Brain microvascular endothelial cell (primary cell): Measurements from ENCODE around the gene FAM83D.

Experiments
- DNase-seq: peaks from one replicate; pipeline ENCODE4 v3.0.0-alpha.2; 2020
- H3K27ac ChIP-seq: fragments of 250-450 bp; sonication (Bioruptor Pico); 2 replicates; pipeline ENCODE4 v1.5.1; 2020; ENCODE audit warnings: mild to moderate bottlenecking, moderate library complexity
- H3K27me3 ChIP-seq: fragments of 250-450 bp; sonication (Bioruptor Pico); replicated peaks from 2 replicates; pipeline ENCODE4 v1.5.1; 2020; ENCODE audit warnings: mild to moderate bottlenecking
- H3K36me3 ChIP-seq: fragments of 250-450 bp; sonication (Bioruptor Pico); replicated peaks from 2 replicates; pipeline ENCODE4 v1.5.1; 2020; ENCODE audit warnings: mild to moderate bottlenecking
- H3K4me3 ChIP-seq: 2 replicates; pipeline ENCODE4 v1.5.1; 2011; ENCODE audit warnings: low read depth, mild to moderate bottlenecking, control low read depth, low read length, moderate library complexity
- CTCF ChIP-seq: IDR thresholded peaks from 2 replicates; pipeline ENCODE4 v1.5.1; 2011; ENCODE audit warnings: low read depth, mild to moderate bottlenecking, moderate library complexity, low read length, control low read depth, inconsistent platforms; ENCODE audit errors: missing control alignments
- in situ Hi-C: cut with HindIII; loops from 2 replicates; pipeline ENCODE4 v1.10.0; 2017; ENCODE audit warnings: low sequenced_read_pairs, low pct_ligation_motif_present

The FAM83D gene

DNA sequence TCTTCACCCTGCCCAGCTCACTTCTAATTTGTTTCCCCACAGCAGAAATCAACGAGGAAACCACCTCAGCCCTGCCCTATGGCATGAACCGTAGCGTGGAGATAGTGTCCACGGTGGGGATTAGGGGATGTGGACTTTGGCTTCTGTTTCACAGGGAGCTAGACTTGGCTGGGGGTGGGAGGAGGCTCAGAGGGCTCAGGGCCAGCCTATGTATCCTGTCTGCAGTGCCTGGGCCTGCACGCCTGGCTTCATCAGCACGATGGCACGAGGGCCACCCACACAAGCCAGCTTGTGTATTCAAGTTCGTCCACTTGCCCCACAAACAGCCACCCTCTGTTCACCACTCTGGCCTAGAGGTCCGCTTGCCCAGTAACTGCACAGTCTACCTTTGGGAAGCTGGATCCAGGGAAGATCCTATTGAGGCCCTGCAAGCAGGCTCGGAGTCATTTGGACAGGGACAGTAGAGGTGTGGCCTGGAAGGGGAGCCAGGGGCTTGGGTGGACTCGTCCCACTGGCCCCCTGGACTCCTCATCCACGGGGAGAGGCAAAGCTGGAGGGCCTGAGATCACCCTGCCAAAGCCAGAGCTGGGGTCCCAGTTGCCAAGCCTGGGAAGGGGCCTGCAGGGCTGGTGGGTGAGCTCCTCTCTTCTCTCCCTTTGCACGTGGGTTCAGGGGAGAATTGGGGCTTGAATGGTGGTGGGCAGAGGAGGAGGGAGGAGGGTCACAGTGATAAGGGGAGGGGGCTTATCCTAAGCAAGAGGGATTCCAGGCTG lies 38.0 kb upstream of the FAM83D start:
- DNase-seq: no peak
- Histone ChIP-seq H3K27me3 (peaks cover 4% of the 10 kb centered on the region), H3K36me3 (no peaks in the 10 kb centered on the region), H3K4me3 (no peak overlapping the region), H3K27ac (no peak overlapping the region)
- TF ChIP-seq CTCF: no peak
- in situ Hi-C loops: no loop called here

- TF ChIP-seq CTCF: no peak
- DNase-seq: no peak
- no peak overlapping the region for H3K27ac ChIP-seq
- H3K36me3 ChIP-seq: no peaks in the 10 kb centered on the region
- H3K27me3 ChIP-seq: peaks cover 4% of the 10 kb centered on the region
- no peak overlapping the region for H3K4me3 ChIP-seq
- in situ Hi-C loops: no loop called here
Observed at GRCh38 chr20:38889050-38889449, 37.2 kb upstream of the FAM83D start.

- in situ Hi-C loops: no loop called here
- no peak overlapping the region for H3K27ac ChIP-seq
- TF ChIP-seq CTCF: no peak
- H3K36me3 ChIP-seq: no peaks in the 10 kb centered on the region
- no peak overlapping the region for H3K4me3 ChIP-seq
- H3K27me3 ChIP-seq: peaks cover 6% of the 10 kb centered on the region
- DNase-seq: no peak
Observed at GRCh38 chr20:38889792-38890496, 36.3 kb upstream of the FAM83D start.

DNA sequence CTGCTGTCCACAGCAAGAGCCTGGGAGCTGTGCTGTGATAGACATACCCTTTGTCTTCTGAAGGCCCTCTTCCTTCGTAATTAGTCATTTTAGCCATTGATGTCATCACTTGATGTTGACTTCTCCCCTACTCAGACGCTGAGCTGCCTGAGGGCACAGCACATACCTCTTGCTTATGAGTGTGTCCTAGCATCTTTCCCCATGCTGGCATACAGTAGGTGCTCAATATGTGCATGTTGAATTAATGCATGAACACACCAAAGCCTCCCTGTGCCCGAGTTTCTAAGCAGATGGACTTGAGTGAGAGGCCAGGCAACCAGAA lies 35.8 kb upstream of the FAM83D start:
- in situ Hi-C loops: no loop called here
- no peak for DNase-seq
- H3K27ac ChIP-seq: no peak overlapping the region

GRCh38 chr20:38892091-38892981 lies 33.9 kb upstream of the FAM83D start:
- H3K4me3 ChIP-seq: no peak overlapping the region
- H3K27ac ChIP-seq: no peak overlapping the region
- no peaks in the 10 kb centered on the region for H3K36me3 ChIP-seq
- peaks cover 6% of the 10 kb centered on the region for H3K27me3 ChIP-seq
- DNase-seq: no peak
- no peak for TF ChIP-seq CTCF
- in situ Hi-C loops: no loop called here

More for the DNA sequence above, 35.8 kb upstream of the FAM83D start:
- TF ChIP-seq CTCF: no peak
- Histone ChIP-seq H3K27me3 (peaks cover 6% of the 10 kb centered on the region), H3K36me3 (no peaks in the 10 kb centered on the region), H3K4me3 (no peak overlapping the region)
